ENCODE results near the gene ZSCAN5B.
"Not testable (repeated sequence)": the region's sequence is repeated elsewhere in the genome, so short reads cannot be mapped to it uniquely, and the experiment has no call there.

The ZSCAN5B gene

DNA sequence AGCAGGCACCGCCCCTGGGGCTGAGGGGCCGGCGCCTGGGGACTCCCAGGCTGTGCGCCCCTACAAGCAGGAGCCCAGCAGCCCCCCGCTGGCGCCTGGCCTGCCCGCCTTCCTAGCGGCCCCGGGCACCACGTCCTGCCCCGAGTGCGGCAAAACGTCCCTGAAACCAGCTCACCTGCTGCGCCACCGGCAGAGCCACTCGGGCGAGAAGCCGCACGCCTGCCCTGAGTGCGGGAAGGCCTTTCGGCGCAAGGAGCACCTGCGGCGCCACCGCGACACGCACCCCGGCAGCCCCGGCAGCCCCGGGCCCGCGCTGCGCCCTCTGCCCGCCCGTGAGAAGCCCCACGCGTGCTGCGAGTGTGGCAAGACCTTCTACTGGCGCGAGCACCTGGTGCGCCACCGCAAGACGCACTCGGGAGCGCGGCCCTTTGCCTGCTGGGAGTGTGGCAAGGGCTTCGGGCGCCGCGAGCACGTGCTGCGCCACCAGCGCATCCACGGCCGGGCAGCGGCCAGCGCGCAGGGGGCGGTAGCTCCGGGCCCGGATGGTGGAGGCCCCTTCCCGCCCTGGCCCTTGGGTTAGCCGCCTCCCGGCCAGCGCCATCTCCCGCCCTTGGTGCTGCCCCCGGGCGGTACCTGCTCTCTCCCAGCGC is 37.8 kb downstream of the ZSCAN5B start:
- Mint-ChIP-seq H3K4me1 (peaks cover 7% of the 10 kb centered on the region), H3K9me3 (no peaks in the 10 kb centered on the region), H3K4me3 (no peak overlapping the region), H3K36me3 (peaks cover 34% of the 10 kb centered on the region), H3K27ac (no peak overlapping the region)
- DNase-seq (ENCODE audit: low spot score in 2 of 2) (no peak), ATAC-seq (no peak)

DNA sequence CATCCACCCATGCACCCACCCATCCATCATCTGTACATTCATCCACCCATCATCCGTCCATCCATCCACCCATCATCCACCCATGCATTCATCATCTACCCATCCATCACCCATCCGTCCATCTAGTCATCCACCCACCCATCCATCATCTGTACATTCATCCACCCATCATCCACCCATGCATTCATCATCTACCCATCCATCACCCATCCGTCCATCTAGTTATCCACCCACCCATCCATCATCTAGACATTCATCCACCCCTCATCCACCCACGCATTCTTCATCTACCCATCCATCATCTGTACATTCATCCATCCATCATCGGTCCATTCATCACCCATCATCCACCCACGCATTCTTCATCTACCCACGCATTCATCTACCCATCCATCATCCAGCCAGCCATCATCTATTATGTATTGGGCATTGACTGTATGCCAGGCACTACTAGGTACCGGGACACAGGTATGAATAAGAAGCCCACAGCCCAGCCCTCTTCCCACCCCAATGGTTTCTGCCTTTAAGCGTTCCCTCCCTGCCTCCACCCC is 38.5 kb downstream of the ZSCAN5B start:
- no peak for ATAC-seq
- H3K27ac Mint-ChIP-seq = no peak overlapping the region

DNA sequence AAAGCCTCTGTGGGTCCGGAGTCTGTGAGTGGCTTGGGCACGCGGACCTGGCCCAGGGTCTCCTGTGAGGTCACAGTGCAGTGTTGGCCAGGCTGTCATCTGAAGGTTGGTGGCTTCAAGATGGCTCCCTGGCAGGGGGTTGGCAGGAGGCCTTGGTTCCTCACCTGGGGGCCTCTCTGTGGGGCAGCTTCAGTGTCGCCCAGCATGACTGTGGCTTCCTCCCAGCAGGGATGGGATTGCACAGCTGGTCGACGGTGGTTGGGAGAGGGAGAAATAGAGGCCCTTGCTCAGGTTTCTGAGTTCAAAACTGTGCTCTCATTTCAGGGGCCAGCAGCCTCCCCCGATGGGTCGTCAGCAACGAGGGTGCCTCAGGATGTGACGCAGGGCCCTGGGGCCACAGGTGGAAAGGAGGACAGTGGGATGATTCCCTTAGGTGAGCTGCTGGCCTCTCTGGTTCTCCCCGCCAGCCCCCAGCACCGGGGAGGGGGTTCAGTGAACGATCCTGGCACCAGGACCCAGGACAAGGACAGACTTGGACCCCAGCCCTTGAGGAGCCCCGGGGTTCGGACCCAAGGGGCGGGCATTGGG is 39.3 kb downstream of the ZSCAN5B start:
- DNase-seq (ENCODE audit: low spot score in 2 of 2) = no peak
- H3K27ac Mint-ChIP-seq = no peak overlapping the region
- peaks cover 12% of the 10 kb centered on the region for H3K4me1 Mint-ChIP-seq
- H3K9me3 Mint-ChIP-seq = no peaks in the 10 kb centered on the region
- no peak for ATAC-seq
- H3K4me3 Mint-ChIP-seq = no peak overlapping the region
- peaks cover 42% of the 10 kb centered on the region for H3K36me3 Mint-ChIP-seq

More for the DNA sequence above, 38.5 kb downstream of the ZSCAN5B start:
- Mint-ChIP-seq H3K4me3 (no peak overlapping the region), H3K36me3 (peaks cover 36% of the 10 kb centered on the region), H3K9me3 (no peaks in the 10 kb centered on the region), H3K4me1 (peaks cover 7% of the 10 kb centered on the region)
- DNase-seq (ENCODE audit: low spot score in 2 of 2) = no peak

DNA sequence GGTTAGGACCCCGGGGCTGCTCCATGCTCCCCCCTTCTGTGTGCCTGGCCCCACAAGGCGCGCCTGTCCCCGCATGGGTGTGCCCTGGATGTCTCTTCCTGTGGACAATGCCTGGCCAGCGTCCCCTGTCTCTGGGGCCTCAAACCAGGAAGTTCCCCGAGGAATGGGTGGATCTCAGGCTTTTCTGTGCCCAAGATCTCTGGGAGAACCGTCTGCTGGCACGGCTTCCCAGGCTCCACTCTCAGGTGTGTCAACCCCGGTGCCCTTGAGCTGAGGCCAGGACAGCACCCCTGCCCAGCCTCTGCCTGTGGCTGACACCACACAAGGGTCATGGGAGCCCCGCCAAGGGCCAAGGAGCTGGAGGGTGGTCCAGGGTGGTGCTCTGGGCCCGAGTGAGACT is 40.8 kb downstream of the ZSCAN5B start:
- H3K36me3 Mint-ChIP-seq = peaks cover 43% of the 10 kb centered on the region

DNA sequence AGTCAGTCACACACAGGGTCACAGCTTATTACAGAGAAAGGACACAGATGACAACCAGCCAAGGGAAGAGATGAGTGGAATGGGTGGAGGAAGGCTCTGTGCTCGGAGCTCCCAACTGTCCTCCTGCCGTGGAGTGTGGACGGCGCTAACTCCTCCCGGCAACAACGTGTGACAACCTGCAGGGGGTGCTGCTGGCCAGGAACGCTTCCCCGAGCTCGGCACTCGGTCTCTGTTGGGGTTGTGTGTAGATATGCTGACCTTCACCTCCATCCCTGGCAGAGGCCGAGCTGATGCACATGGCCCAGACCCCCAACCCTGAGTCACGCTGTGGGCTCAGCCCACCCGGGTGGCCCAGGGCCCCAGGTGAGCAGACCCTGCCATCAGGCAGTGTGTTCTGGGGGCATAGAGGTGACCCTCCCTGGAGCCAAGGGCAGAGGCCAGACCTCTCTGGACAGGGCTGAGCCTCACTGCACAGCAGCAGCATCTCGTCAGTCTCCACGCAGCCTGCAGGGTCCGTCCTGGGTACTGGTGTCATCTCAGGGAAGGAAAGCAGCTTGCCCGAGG is 42.4 kb downstream of the ZSCAN5B start:
- no peak overlapping the region for H3K4me3 Mint-ChIP-seq
- no peak overlapping the region for H3K27ac Mint-ChIP-seq
- H3K4me1 Mint-ChIP-seq = peaks cover 14% of the 10 kb centered on the region
- ATAC-seq (no peak), DNase-seq (ENCODE audit: low spot score in 2 of 2) (no peak)
- H3K9me3 Mint-ChIP-seq = no peaks in the 10 kb centered on the region
- peaks cover 40% of the 10 kb centered on the region for H3K36me3 Mint-ChIP-seq

More for the DNA sequence above, 40.8 kb downstream of the ZSCAN5B start:
- ATAC-seq = no peak
- Mint-ChIP-seq H3K4me3 (no peak overlapping the region), H3K9me3 (no peaks in the 10 kb centered on the region), H3K4me1 (peaks cover 14% of the 10 kb centered on the region), H3K27ac (no peak overlapping the region)
- no peak for DNase-seq (ENCODE audit: low spot score in 2 of 2)

DNA sequence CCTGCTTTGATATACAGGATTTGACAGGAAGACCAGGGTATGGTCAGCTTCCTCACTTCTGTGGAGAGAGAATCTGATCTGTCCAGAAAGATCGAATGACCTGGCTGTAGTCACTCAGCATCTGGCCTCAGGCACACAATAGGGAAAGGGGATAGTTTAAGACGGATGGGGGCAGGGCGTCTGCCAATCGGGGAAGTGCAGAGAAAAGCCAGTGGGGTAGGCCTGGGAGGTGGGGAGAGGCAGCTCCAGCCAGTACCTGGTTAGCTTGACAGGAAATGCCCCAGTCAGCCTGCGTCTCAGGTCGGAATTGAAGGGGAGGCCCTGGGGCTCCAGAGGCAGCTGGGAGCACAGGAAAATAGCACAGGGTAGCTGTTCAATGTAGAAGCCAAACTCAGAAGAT is 44.1 kb downstream of the ZSCAN5B start:
- no peak for DNase-seq (ENCODE audit: low spot score in 2 of 2)
- Mint-ChIP-seq H3K36me3 (peaks cover 32% of the 10 kb centered on the region), H3K4me1 (peaks cover 7% of the 10 kb centered on the region), H3K27ac (peak overlapping the region; percentile 79), H3K4me3 (no peak overlapping the region), H3K9me3 (no peaks in the 10 kb centered on the region)
- no peak for ATAC-seq

DNA sequence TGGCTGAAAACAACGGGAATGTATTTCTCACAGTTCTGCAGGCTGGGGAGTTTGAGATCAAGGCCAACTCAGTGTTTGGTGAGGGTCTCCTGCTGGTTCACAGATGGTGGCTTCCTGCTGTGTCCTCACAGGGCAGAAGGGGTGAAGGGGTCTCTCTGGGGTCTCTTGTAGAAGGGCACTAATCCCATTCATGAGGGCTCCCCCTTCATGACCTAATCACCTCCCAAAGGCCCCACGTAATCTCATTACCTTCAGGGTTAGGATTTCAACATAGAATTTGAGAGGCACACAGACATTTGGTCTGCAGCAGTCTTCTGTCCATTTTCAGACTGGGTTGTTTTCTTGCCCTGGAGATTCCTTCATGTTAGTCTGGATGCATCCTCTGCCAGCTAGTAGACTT is 44.9 kb downstream of the ZSCAN5B start:
- peaks cover 33% of the 10 kb centered on the region for H3K36me3 Mint-ChIP-seq
- peak overlapping the region; percentile 79 for H3K27ac Mint-ChIP-seq
- DNase-seq (ENCODE audit: low spot score in 2 of 2) (no peak), ATAC-seq (no peak)
- no peak overlapping the region for H3K4me3 Mint-ChIP-seq
- peaks cover 7% of the 10 kb centered on the region for H3K4me1 Mint-ChIP-seq
- no peaks in the 10 kb centered on the region for H3K9me3 Mint-ChIP-seq

DNA sequence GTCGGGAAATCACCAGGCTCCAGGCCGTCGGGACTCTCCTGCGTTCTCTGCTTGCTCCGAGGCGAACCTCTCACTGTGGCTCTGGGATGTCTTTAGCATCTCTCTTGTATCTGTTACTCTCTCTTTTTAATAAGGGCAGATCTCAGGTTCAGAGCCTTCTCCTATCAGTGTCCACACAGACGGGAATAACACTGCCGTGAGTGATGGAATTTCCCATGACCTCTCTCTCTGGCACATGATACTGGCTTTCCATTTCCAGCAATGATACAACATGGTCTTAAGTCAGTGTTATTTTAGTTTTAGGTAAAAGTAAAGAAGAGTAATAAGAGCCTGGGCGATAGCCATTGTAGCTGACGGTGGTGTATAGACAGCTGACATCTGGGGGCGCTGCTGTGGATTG is 47.2 kb downstream of the ZSCAN5B start:
- H3K4me1 Mint-ChIP-seq = peaks cover 7% of the 10 kb centered on the region
- no peak overlapping the region for H3K27ac Mint-ChIP-seq
- H3K4me3 Mint-ChIP-seq = no peak overlapping the region
- no peaks in the 10 kb centered on the region for H3K9me3 Mint-ChIP-seq
- H3K36me3 Mint-ChIP-seq = peaks cover 39% of the 10 kb centered on the region
- ATAC-seq (no peak), DNase-seq (ENCODE audit: low spot score in 2 of 2) (no peak)

DNA sequence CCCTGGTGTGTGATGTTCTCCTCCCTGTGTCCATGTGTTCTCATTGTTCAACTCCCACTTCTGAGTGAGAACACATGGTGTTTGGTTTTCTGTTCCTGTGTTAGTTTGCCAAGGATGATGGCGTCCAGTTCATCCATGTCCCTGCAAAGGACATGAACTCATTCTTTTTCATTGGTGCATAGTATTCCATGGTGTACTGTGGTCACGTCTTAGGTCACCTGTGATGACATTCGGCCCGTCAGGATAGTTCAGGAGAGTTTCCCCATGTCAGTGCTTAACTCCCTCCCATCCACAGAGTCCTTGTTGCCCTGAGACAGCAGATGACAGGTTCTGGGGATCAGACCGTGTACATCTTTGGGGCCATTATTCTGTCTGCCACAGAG is 47.9 kb downstream of the ZSCAN5B start:
- H3K9me3 Mint-ChIP-seq = no peaks in the 10 kb centered on the region
- peaks cover 11% of the 10 kb centered on the region for H3K4me1 Mint-ChIP-seq
- no peak overlapping the region for H3K27ac Mint-ChIP-seq
- ATAC-seq (no peak), DNase-seq (ENCODE audit: low spot score in 2 of 2) (no peak)
- no peak overlapping the region for H3K4me3 Mint-ChIP-seq
- H3K36me3 Mint-ChIP-seq = peaks cover 34% of the 10 kb centered on the region

DNA sequence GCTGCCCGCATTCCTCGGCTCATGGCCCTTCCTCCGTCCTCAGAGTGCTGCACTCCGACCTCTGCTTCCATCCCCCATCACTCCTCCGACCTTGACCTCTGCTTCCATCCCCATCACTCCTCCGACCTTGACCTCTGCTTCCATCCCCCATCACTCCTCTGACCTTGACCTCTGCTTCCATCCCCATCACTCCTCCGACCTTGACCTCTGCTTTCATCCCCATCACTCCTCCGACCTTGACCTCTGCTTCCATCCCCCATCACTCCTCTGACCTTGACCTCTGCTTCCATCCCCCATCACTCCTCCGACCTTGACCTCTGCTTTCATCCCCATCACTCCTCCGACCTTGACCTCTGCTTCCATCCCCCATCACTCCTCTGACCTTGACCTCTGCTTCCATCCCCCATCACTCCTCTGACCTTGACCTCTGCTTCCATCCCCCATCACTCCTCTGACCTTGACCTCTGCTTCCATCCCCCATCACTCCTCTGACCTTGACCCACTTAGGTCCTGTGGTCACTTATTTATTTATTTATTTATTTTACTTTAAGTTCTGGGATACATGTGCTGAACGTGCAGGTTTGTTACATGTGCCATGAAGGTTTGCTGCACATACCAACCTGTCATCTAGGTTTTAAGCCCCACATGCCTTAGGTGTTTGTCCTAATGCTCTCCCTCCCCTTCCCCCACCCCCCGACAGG is 48.5 kb downstream of the ZSCAN5B start:
- not testable (repeated sequence) for ATAC-seq; H3K4me3 Mint-ChIP-seq; H3K9me3 Mint-ChIP-seq; DNase-seq (ENCODE audit: low spot score in 2 of 2); H3K27ac Mint-ChIP-seq
- H3K4me1 Mint-ChIP-seq = peaks cover 16% of the 10 kb centered on the region
- peaks cover 33% of the 10 kb centered on the region for H3K36me3 Mint-ChIP-seq

DNA sequence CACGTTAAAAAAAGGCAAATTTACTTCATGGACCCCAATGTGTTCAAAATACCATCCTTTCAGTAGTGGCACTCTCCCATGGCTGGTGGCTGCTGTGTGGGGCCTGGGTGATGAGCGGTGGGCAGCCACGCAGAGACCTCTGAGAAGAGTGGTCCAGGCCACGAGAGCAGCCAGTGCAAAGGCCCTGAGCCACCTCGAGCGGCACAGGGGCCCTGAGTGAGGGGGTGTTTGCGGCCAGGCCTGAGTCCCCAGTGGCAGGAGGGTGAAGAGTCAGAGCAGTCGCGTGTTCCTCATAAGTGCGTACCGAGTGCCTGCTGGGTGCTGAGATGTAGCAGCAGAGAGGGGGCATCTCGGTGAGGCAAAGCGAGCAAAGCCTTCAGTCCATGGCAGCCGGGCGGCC is 49.5 kb downstream of the ZSCAN5B start:
- H3K27ac Mint-ChIP-seq = no peak overlapping the region
- peaks cover 17% of the 10 kb centered on the region for H3K4me1 Mint-ChIP-seq
- peak; percentile 31 for ATAC-seq

DNA sequence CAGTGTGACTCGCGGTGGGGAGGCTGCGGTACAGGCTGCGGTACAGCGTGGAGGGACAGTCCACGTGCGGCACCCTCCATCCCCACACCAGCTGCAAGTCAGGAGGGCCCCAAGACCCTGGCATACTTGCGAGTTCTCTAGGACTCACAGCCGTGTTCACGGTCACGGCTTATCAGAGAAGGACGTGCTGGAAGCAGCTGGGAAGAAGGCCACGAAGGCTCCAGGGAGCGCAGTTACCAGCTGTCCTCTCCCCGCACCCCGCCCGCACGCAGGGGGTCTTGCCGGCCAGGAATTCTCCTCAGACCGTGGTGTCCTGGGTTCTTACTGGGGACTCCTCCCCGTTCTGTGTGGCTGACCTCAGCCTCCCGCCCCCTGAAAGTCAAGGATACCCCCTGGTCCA is 50.3 kb downstream of the ZSCAN5B start:
- H3K9me3 Mint-ChIP-seq = no peaks in the 10 kb centered on the region

More for the DNA sequence above, 49.5 kb downstream of the ZSCAN5B start:
- Mint-ChIP-seq H3K36me3 (peaks cover 26% of the 10 kb centered on the region), H3K4me3 (no peak overlapping the region), H3K9me3 (no peaks in the 10 kb centered on the region)
- no peak for DNase-seq (ENCODE audit: low spot score in 2 of 2)

DNA sequence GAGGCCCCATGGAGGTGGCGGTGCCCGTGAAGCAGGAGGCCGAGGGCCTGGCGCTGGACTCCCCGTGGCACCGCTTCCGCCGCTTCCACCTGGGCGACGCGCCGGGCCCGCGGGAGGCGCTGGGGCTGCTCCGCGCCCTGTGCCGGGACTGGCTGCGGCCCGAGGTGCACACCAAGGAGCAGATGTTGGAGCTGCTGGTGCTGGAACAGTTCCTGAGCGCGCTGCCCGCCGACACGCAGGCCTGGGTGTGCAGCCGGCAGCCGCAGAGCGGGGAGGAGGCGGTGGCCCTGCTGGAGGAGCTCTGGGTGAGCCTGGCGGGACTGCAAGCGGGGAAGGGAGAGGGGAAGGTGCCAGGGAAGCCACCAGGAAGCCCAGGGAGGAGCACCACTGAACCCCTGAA is 50.7 kb downstream of the ZSCAN5B start:
- Mint-ChIP-seq H3K27ac (no peak overlapping the region), H3K4me1 (peaks cover 27% of the 10 kb centered on the region), H3K9me3 (no peaks in the 10 kb centered on the region), H3K4me3 (no peak overlapping the region), H3K36me3 (peaks cover 26% of the 10 kb centered on the region)
- no peak for ATAC-seq
- no peak for DNase-seq (ENCODE audit: low spot score in 2 of 2)

More for the DNA sequence above, 50.3 kb downstream of the ZSCAN5B start:
- no peak overlapping the region for H3K4me3 Mint-ChIP-seq
- peaks cover 26% of the 10 kb centered on the region for H3K36me3 Mint-ChIP-seq
- H3K4me1 Mint-ChIP-seq = peaks cover 23% of the 10 kb centered on the region
- DNase-seq (ENCODE audit: low spot score in 2 of 2) (no peak), ATAC-seq (peak; percentile 22)
- H3K27ac Mint-ChIP-seq = no peak overlapping the region

DNA sequence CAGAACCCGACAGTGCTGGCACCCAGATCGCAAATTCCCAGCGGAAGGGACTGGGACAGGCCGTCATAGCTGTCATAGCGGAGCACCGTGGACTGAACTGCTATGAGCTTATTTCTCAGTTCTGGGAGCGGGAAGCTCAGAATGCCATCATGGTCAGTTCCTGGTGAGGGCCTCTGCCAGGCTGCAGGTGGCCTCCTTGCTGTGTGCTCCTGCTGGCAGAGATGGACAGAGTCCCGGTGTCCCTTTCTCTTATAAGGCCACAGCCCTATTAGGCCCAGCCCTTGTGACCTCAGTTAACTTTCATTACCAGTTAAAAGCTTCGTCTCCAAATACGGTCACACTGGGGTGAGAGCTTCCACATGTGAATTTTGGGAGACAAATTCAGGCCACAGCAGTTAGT is 51.9 kb downstream of the ZSCAN5B start:
- DNase-seq (ENCODE audit: low spot score in 2 of 2) = no peak
- Mint-ChIP-seq H3K4me3 (no peak overlapping the region), H3K36me3 (peaks cover 32% of the 10 kb centered on the region), H3K27ac (no peak overlapping the region), H3K4me1 (peaks cover 33% of the 10 kb centered on the region), H3K9me3 (no peaks in the 10 kb centered on the region)
- ATAC-seq = no peak

DNA sequence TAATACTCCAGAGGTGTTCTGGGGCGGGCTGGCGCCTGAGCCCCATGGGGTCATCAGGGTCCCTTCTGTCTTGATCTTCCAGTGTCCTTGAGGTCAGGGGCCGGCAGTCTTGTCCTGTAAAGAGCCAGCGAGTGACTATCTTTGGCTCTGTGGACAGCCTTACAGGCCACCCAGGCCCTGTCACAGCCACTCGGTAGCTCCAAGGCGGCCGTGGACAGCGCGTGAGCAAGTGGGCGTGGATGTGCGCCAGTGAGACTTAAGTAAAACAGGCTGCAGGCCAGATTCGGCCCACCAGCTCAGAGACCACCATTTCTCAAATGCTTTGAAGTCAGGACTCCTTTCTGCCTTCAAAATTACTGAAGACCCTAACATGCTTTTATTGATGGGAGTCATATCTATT is 52.8 kb downstream of the ZSCAN5B start:
- H3K4me3 Mint-ChIP-seq = no peak overlapping the region
- ATAC-seq (no peak), DNase-seq (ENCODE audit: low spot score in 2 of 2) (no peak)
- H3K4me1 Mint-ChIP-seq = peaks cover 42% of the 10 kb centered on the region
- peaks cover 41% of the 10 kb centered on the region for H3K36me3 Mint-ChIP-seq
- H3K27ac Mint-ChIP-seq = no peak overlapping the region
- H3K9me3 Mint-ChIP-seq = no peaks in the 10 kb centered on the region

Data from stimulated activated effector memory CD8-positive, alpha-beta T cell treated with anti-CD3 and anti-CD28 coated beads, Interleukin-12 subunit alpha, Interleukin-12 subunit beta, amount 100 ng/mL, for 72 hours (primary cell).